ENCODE data around the gene PTAR1.
A peak's percentile ranks its signal among the peaks of the same experiment; 100 is the strongest.

Gene PTAR1

GRCh38 chr9:69674112-69674685 lies 85.6 kb downstream of the PTAR1 start:
- no peak for DNase-seq (ENCODE audit: low read depth)

GRCh38 chr9:69673311-69673640 lies 86.5 kb downstream of the PTAR1 start:
- no peak for DNase-seq (ENCODE audit: low read depth)

- DNase-seq (ENCODE audit: low read depth), result peak; percentile 76
Observed at GRCh38 chr9:69672596-69673310, 87.1 kb downstream of the PTAR1 start.

GRCh38 chr9:69671879-69672595 lies 87.8 kb downstream of the PTAR1 start, which contains the start of gene APBA1:
Gene APBA1 (minus strand): TSS chr9:69672371.
- no peak for DNase-seq (ENCODE audit: low read depth)

GRCh38 chr9:69671311-69671878 lies 88.4 kb downstream of the PTAR1 start:
- DNase-seq (ENCODE audit: low read depth), result no peak

GRCh38 chr9:69667306-69667705 lies 92.5 kb downstream of the PTAR1 start:
- DNase-seq (ENCODE audit: low read depth), result no peak

- DNase-seq (ENCODE audit: low read depth), result no peak
Observed at GRCh38 chr9:69660304-69660703, 99.5 kb downstream of the PTAR1 start.
